Neural progenitor cell (in vitro differentiated cells): ENCODE measurements around the gene OGFOD3.
"Not testable (repeated sequence)": the region's sequence is repeated elsewhere in the genome, so short reads cannot be mapped to it uniquely, and the experiment has no call there.

ENCODE experiments used
- EZH2 ChIP-seq: fragments of 200-600 bp; sonication (generic); IDR thresholded peaks from 2 replicates; pipeline ENCODE4 v1.6.1; 2017; ENCODE audit warnings: antibody characterized with exemption, mild to moderate bottlenecking, moderate library complexity
- EZH2phosphoT487 ChIP-seq: fragments of 200-600 bp; sonication (generic); IDR thresholded peaks from 2 replicates; pipeline ENCODE4 v1.6.1; 2017; ENCODE audit warnings: antibody characterized with exemption
- TF ChIP-seq, protein P1 (sequence below): fragments of 200-600 bp; sonication (generic); IDR thresholded peaks from 2 replicates; pipeline ENCODE4 v1.5.1; 2017; ENCODE audit warnings: antibody characterized with exemption, mild to moderate bottlenecking

DNA sequence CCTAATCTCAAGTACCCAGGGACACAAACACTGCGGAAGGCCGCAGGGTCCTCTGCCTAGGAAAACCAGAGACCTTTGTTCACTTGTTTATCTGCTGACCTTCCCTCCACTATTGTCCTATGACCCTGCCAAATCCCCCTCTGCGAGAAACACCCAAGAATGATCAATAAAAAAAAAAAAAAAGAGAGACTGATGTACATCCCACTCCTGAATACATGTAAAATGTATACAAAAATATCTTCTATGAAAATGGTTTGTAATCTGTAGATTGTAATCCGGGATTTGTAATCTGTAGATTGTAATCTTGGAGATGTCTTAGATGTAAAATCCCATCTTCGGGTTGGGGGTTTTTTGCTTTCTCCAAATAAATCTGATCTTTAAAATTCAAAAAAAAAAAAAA, 41.1 kb downstream of the OGFOD3 start:
- TF ChIP-seq, protein P1, sequence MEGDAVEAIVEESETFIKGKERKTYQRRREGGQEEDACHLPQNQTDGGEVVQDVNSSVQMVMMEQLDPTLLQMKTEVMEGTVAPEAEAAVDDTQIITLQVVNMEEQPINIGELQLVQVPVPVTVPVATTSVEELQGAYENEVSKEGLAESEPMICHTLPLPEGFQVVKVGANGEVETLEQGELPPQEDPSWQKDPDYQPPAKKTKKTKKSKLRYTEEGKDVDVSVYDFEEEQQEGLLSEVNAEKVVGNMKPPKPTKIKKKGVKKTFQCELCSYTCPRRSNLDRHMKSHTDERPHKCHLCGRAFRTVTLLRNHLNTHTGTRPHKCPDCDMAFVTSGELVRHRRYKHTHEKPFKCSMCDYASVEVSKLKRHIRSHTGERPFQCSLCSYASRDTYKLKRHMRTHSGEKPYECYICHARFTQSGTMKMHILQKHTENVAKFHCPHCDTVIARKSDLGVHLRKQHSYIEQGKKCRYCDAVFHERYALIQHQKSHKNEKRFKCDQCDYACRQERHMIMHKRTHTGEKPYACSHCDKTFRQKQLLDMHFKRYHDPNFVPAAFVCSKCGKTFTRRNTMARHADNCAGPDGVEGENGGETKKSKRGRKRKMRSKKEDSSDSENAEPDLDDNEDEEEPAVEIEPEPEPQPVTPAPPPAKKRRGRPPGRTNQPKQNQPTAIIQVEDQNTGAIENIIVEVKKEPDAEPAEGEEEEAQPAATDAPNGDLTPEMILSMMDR, result not testable (repeated sequence)
- TF ChIP-seq EZH2phosphoT487, EZH2: not testable (repeated sequence)
